GM12865 (cell line): Measurements from ENCODE around the gene TNFRSF11A.

Experiments
- DNase-seq: peaks from one replicate; pipeline ENCODE4 v3.0.0; 2010; ENCODE audit warnings: low read depth
- H3K4me3 ChIP-seq: 2 replicates; pipeline ENCODE4 v1.5.1; 2011; ENCODE audit warnings: mild to moderate bottlenecking, low read depth, low read length, control low read depth
- CTCF ChIP-seq: IDR thresholded peaks from 2 replicates; pipeline ENCODE4 v1.5.1; 2011; ENCODE audit warnings: low read length, control low read depth, low read depth, inconsistent platforms; ENCODE audit not compliant: insufficient read depth; ENCODE audit errors: missing control alignments

The TNFRSF11A gene

DNA sequence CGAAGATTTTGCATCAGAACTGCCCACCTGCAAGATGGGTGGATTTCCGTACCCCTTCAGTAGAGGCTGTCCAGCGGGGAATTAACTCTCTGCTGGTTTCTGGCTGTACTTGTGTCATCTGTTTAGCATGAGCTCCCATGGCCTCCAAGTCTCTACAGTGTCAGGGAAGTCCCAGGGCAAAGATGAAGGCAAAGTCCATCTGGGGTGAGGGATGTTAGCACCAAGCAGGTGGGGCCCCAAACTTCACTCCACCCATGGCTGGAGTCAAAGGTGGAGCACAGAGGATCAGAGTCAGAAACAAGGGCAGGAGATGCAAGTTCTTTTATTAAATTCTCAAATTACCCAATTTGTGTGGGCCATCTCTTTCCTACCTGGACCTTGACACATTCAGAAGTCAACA lies 78.0 kb downstream of the TNFRSF11A start:
- DNase-seq: no peak
- no peak for TF ChIP-seq CTCF
- H3K4me3 ChIP-seq: no peak overlapping the region

DNA sequence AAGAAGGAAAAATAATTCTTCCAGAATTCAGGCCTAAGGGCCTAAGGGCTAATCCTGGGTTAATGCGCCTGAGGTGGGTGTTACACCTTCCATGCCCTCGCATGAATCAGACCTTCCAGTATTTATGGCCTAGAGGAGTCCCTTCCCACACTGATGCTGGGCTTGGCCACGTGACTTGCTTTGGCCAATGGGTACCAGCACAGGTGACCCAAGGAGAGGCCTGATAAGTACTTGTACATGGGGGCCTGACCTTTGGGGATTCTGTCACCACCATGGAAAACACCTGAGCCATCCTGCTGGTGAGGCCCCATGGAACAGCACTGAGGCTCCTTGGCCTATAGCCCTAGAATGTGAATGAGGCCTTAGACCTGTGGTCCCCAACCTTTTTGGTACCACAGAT lies 79.8 kb downstream of the TNFRSF11A start:
- no peak for TF ChIP-seq CTCF
- H3K4me3 ChIP-seq: no peak overlapping the region
- no peak for DNase-seq

DNA sequence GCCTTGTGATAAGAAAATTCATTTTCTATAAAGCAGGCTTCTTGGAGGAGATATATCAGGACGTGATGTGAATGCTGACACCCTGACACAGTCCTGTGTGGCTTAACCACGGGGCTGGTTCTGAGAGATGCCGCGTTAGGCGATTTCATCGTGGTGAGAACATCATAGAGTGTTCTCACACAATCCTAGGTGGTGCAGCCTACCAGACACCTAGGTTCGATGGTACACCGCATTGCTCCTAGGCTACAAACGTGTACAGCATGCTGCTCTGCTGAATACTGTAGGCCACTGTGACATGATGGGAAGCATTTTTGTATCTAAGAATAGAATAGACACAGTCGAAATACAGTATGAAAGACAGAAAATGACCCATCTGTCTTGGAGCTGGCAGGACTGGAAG lies 82.5 kb downstream of the TNFRSF11A start:
- TF ChIP-seq CTCF: no peak
- no peak for DNase-seq
- no peak overlapping the region for H3K4me3 ChIP-seq

- TF ChIP-seq CTCF: no peak
- H3K4me3 ChIP-seq: no peak overlapping the region
- DNase-seq: no peak
Measured at GRCh38 chr18:62409821-62410220, 84.7 kb downstream of the TNFRSF11A start.

- TF ChIP-seq CTCF: no peak
- H3K4me3 ChIP-seq: no peak overlapping the region
- DNase-seq: no peak
Measured at GRCh38 chr18:62412231-62412979, 87.3 kb downstream of the TNFRSF11A start.

DNA sequence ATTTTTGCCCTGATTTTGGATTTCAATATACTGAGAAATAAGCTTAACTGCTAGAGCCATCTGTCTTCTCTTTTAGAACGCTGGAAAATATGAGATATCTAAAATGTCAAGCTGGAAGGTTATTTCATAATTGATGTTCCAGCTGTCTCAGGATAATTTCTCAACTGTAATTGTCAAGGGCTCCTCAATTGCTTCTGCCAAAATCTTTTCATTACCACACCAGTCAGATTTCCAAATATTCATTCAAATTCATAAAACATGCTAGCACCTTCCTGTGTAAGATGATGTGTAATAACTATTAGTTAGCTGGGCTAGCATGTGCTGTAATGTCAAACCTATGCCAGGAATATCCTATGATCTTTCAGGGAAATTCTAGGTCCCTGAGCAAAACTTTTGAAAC lies 88.1 kb downstream of the TNFRSF11A start:
- no peak for DNase-seq
- TF ChIP-seq CTCF: no peak
- H3K4me3 ChIP-seq: no peak overlapping the region

DNA sequence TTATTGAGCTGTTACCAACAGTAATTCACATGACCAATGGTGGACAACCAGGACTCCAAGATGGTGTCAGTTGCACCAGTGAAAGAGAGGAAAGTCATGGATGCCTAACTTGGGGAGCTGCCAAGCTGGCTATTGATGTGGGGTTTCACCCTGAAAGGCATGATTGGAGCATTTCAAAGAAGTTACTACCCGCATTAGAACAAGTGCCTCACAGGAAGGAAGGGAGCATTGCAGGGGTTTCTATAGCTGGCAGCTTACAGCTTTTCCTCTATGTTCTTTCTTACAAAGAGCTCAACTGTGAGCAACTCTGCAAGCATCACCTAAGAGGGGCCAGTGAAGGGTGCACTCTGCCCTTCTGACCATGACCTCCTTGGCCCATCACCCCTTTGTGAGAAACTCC lies 93.1 kb downstream of the TNFRSF11A start:
- TF ChIP-seq CTCF: no peak
- DNase-seq: peak; percentile 28
- no peak overlapping the region for H3K4me3 ChIP-seq
